WTC11 (cell line): ENCODE data around the gene CTIF.

Experiments
- FOXJ3 ChIP-seq: sonication (generic); formaldehyde crosslinking; IDR thresholded peaks from 2 replicates; pipeline ENCODE4 v1.9.0; 2021; ENCODE audit warnings: missing genetic modification reagents, mild to moderate bottlenecking, borderline replicate concordance
- FOXK1 ChIP-seq: sonication (generic); formaldehyde crosslinking; IDR thresholded peaks from 2 replicates; pipeline ENCODE4 v1.8.0; 2022; ENCODE audit warnings: mild to moderate bottlenecking, moderate library complexity, missing genetic modification reagents
- NFYB ChIP-seq: sonication (generic); formaldehyde crosslinking; conservative IDR thresholded peaks from 2 replicates; pipeline ENCODE4 v1.8.0; 2022; ENCODE audit warnings: low read depth, missing genetic modification reagents
- TF ChIP-seq, protein P1 (sequence below): fragments of 200-600 bp; IDR thresholded peaks from 2 replicates; pipeline ENCODE4 v1.8.0; 2022; ENCODE audit warnings: antibody characterized with exemption
- TF ChIP-seq, protein P2 (sequence below): sonication (generic); formaldehyde crosslinking; IDR thresholded peaks from 2 replicates; pipeline ENCODE4 v1.8.0; 2022; ENCODE audit warnings: mild to moderate bottlenecking, missing genetic modification reagents
- TF ChIP-seq, protein P3 (sequence below): sonication (generic); formaldehyde crosslinking; IDR thresholded peaks from 2 replicates; pipeline ENCODE4 v1.8.1; 2023; ENCODE audit warnings: mild to moderate bottlenecking, missing genetic modification reagents

DNA sequence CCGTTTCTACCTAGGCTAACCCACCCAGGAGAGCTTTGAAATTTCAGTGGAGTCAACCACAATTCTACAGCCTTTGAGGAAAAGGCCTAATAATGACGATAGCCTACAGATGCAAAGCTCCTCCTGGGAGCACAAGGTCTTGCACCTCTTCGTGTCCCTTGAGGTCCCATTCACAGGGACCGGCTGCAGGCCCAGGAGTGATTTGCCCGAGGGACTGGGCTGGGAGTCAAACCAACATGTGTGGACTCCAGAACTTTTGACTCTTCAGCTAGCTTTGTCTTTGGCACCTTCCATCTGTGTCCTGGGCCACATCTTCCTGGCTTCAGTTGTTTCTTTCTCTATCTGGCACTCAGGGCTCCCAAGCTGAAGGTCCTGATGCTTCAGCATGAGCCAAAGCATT lies 335.4 kb downstream of the CTIF start:
- TF ChIP-seq, protein P1, sequence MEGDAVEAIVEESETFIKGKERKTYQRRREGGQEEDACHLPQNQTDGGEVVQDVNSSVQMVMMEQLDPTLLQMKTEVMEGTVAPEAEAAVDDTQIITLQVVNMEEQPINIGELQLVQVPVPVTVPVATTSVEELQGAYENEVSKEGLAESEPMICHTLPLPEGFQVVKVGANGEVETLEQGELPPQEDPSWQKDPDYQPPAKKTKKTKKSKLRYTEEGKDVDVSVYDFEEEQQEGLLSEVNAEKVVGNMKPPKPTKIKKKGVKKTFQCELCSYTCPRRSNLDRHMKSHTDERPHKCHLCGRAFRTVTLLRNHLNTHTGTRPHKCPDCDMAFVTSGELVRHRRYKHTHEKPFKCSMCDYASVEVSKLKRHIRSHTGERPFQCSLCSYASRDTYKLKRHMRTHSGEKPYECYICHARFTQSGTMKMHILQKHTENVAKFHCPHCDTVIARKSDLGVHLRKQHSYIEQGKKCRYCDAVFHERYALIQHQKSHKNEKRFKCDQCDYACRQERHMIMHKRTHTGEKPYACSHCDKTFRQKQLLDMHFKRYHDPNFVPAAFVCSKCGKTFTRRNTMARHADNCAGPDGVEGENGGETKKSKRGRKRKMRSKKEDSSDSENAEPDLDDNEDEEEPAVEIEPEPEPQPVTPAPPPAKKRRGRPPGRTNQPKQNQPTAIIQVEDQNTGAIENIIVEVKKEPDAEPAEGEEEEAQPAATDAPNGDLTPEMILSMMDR = no peak
- TF ChIP-seq FOXJ3 (no peak), FOXK1 (CRISPR knock-in tag) (no peak), NFYB (CRISPR knock-in tag) (no peak)
- TF ChIP-seq, protein P2, sequence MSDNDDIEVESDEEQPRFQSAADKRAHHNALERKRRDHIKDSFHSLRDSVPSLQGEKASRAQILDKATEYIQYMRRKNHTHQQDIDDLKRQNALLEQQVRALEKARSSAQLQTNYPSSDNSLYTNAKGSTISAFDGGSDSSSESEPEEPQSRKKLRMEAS (CRISPR knock-in tag) = no peak
- TF ChIP-seq, protein P3, sequence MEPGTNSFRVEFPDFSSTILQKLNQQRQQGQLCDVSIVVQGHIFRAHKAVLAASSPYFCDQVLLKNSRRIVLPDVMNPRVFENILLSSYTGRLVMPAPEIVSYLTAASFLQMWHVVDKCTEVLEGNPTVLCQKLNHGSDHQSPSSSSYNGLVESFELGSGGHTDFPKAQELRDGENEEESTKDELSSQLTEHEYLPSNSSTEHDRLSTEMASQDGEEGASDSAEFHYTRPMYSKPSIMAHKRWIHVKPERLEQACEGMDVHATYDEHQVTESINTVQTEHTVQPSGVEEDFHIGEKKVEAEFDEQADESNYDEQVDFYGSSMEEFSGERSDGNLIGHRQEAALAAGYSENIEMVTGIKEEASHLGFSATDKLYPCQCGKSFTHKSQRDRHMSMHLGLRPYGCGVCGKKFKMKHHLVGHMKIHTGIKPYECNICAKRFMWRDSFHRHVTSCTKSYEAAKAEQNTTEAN (CRISPR knock-in tag) = no peak
